ENCODE data around the gene PSME3. TPM values are rescaled to one million over a fixed set of nuclear protein-coding genes. Genes with fewer than 3 reads are reported as not detected.

Gene PSME3
- total RNA-seq, 1 experiment from 2014 or later, result 115 TPM

- intact Hi-C loops (cut with micrococcal nuclease; ENCODE audit: unreplicated experiment), result no loop called here
Measured at GRCh38 chr17:42857389-42857788, 24.2 kb downstream of the PSME3 start.

GRCh38 chr17:42865638-42866094 is 32.5 kb downstream of the PSME3 start:
- TF ChIP-seq, protein P1, sequence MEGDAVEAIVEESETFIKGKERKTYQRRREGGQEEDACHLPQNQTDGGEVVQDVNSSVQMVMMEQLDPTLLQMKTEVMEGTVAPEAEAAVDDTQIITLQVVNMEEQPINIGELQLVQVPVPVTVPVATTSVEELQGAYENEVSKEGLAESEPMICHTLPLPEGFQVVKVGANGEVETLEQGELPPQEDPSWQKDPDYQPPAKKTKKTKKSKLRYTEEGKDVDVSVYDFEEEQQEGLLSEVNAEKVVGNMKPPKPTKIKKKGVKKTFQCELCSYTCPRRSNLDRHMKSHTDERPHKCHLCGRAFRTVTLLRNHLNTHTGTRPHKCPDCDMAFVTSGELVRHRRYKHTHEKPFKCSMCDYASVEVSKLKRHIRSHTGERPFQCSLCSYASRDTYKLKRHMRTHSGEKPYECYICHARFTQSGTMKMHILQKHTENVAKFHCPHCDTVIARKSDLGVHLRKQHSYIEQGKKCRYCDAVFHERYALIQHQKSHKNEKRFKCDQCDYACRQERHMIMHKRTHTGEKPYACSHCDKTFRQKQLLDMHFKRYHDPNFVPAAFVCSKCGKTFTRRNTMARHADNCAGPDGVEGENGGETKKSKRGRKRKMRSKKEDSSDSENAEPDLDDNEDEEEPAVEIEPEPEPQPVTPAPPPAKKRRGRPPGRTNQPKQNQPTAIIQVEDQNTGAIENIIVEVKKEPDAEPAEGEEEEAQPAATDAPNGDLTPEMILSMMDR (conservative IDR thresholded peaks at IDR 0.05), result no peak
- no peak for TF ChIP-seq EZH2 (IDR thresholded peaks at IDR 0.05; ENCODE audit: low read depth)
- BruUV-seq (replicated peaks), result no TSS peak
- Histone ChIP-seq H2AFZ (no peak overlapping the region), H3K9me2 (ENCODE audit: insufficient read depth) (no peaks in the 10 kb centered on the region), H3F3A (ENCODE audit: insufficient read depth, low read depth) (no peaks in the 10 kb centered on the region), H3K36me3 (ENCODE audit: low read depth) (no peaks in the 10 kb centered on the region), H3K4me2 (no peak overlapping the region), H3K4me3 (no peak overlapping the region), H3K4me1 (replicated peaks; ENCODE audit: insufficient read depth) (no peaks in the 10 kb centered on the region; the same call in 1 of the 2 replicates), H3K27ac (no peak overlapping the region), H3K79me2 (ENCODE audit: low read depth) (no peaks in the 10 kb centered on the region), H3K27me3 (ENCODE audit: insufficient read depth, low read depth) (no peaks in the 10 kb centered on the region; the same call in 1 of the 2 replicates), H4K20me1 (ENCODE audit: insufficient read depth) (no peaks in the 10 kb centered on the region), H3K9me3 (ENCODE audit: insufficient read depth, low read depth) (peaks cover 6% of the 10 kb centered on the region; the same call in 1 of the 2 replicates)
- ChIA-PET CTCF (no interaction called here), POLR2A (ENCODE audit: unreplicated experiment) (no interaction called here)
- intact Hi-C loops (cut with micrococcal nuclease; ENCODE audit: unreplicated experiment), result no loop called here
- no peak for DNase-seq

More at GRCh38 chr17:42857389-42857788, 24.2 kb downstream of the PSME3 start:
- H3K9me3 ChIP-seq (ENCODE audit: insufficient read depth, low read depth), result no peaks in the 10 kb centered on the region
- no peaks in the 10 kb centered on the region for H3K36me3 ChIP-seq (ENCODE audit: low read depth)
- H3K4me3 ChIP-seq, result no peak overlapping the region
- H3K79me2 ChIP-seq (ENCODE audit: low read depth), result no peaks in the 10 kb centered on the region
- H2AFZ ChIP-seq, result no peak overlapping the region
- no peak for TF ChIP-seq EZH2 (IDR thresholded peaks at IDR 0.05; ENCODE audit: low read depth)
- TF ChIP-seq, protein P1 (conservative IDR thresholded peaks at IDR 0.05), result no peak
- no peaks in the 10 kb centered on the region for H4K20me1 ChIP-seq (ENCODE audit: insufficient read depth)
- H3F3A ChIP-seq (ENCODE audit: insufficient read depth, low read depth), result no peaks in the 10 kb centered on the region
- no peaks in the 10 kb centered on the region for H3K27me3 ChIP-seq (ENCODE audit: insufficient read depth, low read depth)
- no peak overlapping the region for H3K27ac ChIP-seq
- no peaks in the 10 kb centered on the region for H3K4me1 ChIP-seq (replicated peaks; ENCODE audit: insufficient read depth)
- H3K4me2 ChIP-seq, result no peak overlapping the region
- BruUV-seq (replicated peaks), result no TSS peak
- POLR2A ChIA-PET (ENCODE audit: unreplicated experiment), result no interaction called here
- H3K9me2 ChIP-seq (ENCODE audit: insufficient read depth), result no peaks in the 10 kb centered on the region
- CTCF ChIA-PET, result no interaction called here
- no peak for DNase-seq

DNA sequence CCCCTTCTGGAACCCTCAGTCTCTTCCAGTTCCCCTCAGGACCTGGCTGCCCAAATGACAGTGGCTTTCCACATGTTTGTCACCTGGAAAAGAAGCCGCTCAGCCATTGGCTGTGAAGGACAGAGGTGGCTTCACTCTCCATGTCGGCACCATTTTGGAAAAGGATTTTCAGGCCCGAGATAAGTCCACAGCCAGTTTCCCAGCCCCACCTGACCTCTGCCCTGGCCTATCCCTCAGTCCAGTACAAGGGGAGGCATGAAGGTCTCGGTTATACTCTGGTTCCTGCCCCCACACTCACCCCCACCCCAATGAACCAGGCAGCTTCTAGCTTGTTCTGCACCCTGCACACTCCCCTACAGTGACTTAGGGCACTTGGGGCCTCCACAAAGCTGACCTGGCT is 33.0 kb downstream of the PSME3 start:
- Histone ChIP-seq H3F3A (ENCODE audit: insufficient read depth, low read depth) (no peaks in the 10 kb centered on the region), H3K9me2 (ENCODE audit: insufficient read depth) (no peaks in the 10 kb centered on the region), H3K27me3 (ENCODE audit: insufficient read depth, low read depth) (no peaks in the 10 kb centered on the region; the same call in 1 of the 2 replicates), H3K4me2 (no peak overlapping the region), H3K36me3 (ENCODE audit: low read depth) (no peaks in the 10 kb centered on the region), H3K9me3 (ENCODE audit: insufficient read depth, low read depth) (peaks cover 7% of the 10 kb centered on the region; the same call in 1 of the 2 replicates), H3K4me3 (no peak overlapping the region), H3K27ac (no peak overlapping the region), H3K4me1 (replicated peaks; ENCODE audit: insufficient read depth) (no peaks in the 10 kb centered on the region; the same call in 1 of the 2 replicates), H4K20me1 (ENCODE audit: insufficient read depth) (no peaks in the 10 kb centered on the region), H3K79me2 (ENCODE audit: low read depth) (no peaks in the 10 kb centered on the region), H2AFZ (no peak overlapping the region)
- intact Hi-C loops (cut with micrococcal nuclease; ENCODE audit: unreplicated experiment), result no loop called here
- no peak for TF ChIP-seq EZH2 (IDR thresholded peaks at IDR 0.05; ENCODE audit: low read depth)
- TF ChIP-seq, protein P1 (conservative IDR thresholded peaks at IDR 0.05), result no peak
- BruUV-seq (replicated peaks), result no TSS peak
- CTCF ChIA-PET, result no interaction called here
- no peak for DNase-seq
- POLR2A ChIA-PET (ENCODE audit: unreplicated experiment), result no interaction called here

Data from PC-9 (cell line).